ENCODE results near the gene VLDLR. TPM values are rescaled to one million over a fixed set of nuclear protein-coding genes. Genes with fewer than 3 reads are reported as not detected.

VLDLR gene
- total RNA-seq, 6 experiments from 2014 or later = 0.72 to 12.9 (median 3.5) TPM

DNA sequence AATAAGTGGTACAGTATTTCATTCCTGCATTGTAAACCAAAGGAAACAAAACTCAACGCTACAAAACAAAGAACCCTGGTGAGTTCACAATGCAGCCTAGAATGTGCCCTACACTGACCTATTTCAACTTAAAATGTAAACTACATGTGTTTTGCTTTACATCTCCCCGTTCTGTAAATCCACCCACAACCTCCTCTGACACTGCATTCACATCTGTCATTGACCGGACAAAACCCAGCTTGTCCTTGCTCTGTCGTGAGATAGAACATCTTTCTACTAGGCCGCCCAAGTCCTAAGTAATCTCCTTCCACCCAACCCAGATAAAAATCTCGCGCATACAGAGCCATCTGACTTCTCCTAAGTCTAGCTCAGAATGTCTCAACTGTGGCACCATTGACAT lies 6.1 kb upstream of the VLDLR start:
- intact Hi-C loops (cut with DNase I) = no loop called here
- H3K27ac ChIP-seq = no peak overlapping the region
- H3K4me3 ChIP-seq = no peak overlapping the region
- DNase-seq = no peak
- no peaks in the 10 kb centered on the region for H3K9me3 ChIP-seq
- no peak for TF ChIP-seq POLR2A (IDR thresholded peaks at IDR 0.05)
- TF ChIP-seq, protein P1, sequence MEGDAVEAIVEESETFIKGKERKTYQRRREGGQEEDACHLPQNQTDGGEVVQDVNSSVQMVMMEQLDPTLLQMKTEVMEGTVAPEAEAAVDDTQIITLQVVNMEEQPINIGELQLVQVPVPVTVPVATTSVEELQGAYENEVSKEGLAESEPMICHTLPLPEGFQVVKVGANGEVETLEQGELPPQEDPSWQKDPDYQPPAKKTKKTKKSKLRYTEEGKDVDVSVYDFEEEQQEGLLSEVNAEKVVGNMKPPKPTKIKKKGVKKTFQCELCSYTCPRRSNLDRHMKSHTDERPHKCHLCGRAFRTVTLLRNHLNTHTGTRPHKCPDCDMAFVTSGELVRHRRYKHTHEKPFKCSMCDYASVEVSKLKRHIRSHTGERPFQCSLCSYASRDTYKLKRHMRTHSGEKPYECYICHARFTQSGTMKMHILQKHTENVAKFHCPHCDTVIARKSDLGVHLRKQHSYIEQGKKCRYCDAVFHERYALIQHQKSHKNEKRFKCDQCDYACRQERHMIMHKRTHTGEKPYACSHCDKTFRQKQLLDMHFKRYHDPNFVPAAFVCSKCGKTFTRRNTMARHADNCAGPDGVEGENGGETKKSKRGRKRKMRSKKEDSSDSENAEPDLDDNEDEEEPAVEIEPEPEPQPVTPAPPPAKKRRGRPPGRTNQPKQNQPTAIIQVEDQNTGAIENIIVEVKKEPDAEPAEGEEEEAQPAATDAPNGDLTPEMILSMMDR (IDR thresholded peaks at IDR 0.05) = no peak
- H3K27me3 ChIP-seq = no peaks in the 10 kb centered on the region
- 78% methylated on average over 7 of the region's 7 CpGs for WGBS (ENCODE audit: insufficient coverage, low coverage, low lambda C conversion rate, missing lambda C conversion rate)
- no peaks in the 10 kb centered on the region for H3K36me3 ChIP-seq
- no peaks in the 10 kb centered on the region for H3K4me1 ChIP-seq
- no peak for ATAC-seq

DNA sequence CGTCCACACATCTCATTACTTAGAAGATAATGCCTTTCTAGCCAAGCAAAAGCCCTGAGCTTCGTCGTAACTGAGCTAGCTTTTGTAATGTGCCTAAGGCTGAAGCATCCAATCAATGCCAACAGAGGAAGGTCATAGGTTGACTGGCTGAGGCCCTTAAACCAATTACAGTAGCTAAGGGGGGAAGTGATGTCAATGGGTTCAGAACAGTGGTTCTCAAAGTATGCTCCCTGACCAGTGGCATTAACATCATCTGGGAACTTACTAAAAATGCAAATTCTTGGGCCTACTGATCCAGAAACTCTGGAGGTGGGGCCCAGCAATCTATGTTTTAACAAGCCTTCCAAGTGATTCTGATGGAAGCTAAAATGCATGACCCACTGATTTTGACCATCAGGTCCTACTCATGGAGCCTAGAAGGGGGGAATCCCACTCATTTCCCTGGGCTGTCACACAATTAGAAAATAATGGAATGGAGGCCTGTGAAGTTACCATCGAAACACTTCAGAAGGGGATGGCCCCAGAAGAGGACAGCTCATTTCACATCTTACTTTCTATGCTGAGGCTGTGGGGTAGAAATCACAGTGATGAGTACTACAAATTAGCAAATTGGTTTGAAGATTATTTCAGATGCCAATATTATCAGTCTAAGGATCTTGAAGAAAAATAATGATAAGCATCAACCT lies 4.8 kb upstream of the VLDLR start:
- Histone ChIP-seq H3K27ac (no peak overlapping the region), H3K9me3 (no peaks in the 10 kb centered on the region), H3K4me1 (no peaks in the 10 kb centered on the region), H3K4me3 (no peak overlapping the region), H3K27me3 (no peaks in the 10 kb centered on the region), H3K36me3 (no peaks in the 10 kb centered on the region)
- WGBS (ENCODE audit: insufficient coverage, low coverage, low lambda C conversion rate, missing lambda C conversion rate) = 76% methylated on average over 4 of the region's 4 CpGs
- ATAC-seq (no peak), DNase-seq (no peak)
- intact Hi-C loops (cut with DNase I) = no loop called here
- TF ChIP-seq, protein P1 (IDR thresholded peaks at IDR 0.05) = no peak
- TF ChIP-seq POLR2A (IDR thresholded peaks at IDR 0.05) = no peak

DNA sequence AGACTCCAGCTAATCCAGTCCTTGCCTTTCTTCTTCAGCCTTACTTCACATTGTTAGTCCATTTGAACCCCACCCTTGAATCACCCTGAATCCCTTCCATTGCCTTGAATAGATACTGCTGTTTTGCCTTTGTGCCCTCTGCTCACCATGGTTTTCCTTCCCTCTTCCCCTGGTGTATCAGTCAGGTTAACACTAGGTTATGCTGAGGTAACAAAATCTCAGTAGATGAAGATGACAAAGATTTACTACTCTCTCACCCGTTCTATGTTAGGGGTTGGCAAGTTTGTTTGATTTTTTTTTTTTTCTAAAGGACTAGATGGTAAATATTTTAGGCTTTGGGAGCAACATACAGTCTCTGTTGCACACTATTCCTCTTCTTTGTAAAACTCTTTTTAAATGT lies 3.3 kb upstream of the VLDLR start:
- no peak overlapping the region for H3K4me3 ChIP-seq
- TF ChIP-seq, protein P1 (IDR thresholded peaks at IDR 0.05) = no peak
- no peak for TF ChIP-seq POLR2A (IDR thresholded peaks at IDR 0.05)
- peaks cover 0 to 9% (median 0%) of the 10 kb centered on the region in 4 donors for H3K4me1 ChIP-seq
- H3K27me3 ChIP-seq = no peaks in the 10 kb centered on the region
- WGBS (ENCODE audit: insufficient coverage, low coverage, low lambda C conversion rate, missing lambda C conversion rate) = 100% methylated on average over 1 of the region's 1 CpG
- intact Hi-C loops (cut with DNase I) = no loop called here
- no peaks in the 10 kb centered on the region for H3K36me3 ChIP-seq
- DNase-seq = no peak
- no peak for ATAC-seq
- H3K9me3 ChIP-seq = no peaks in the 10 kb centered on the region
- H3K27ac ChIP-seq = no peak overlapping the region

DNA sequence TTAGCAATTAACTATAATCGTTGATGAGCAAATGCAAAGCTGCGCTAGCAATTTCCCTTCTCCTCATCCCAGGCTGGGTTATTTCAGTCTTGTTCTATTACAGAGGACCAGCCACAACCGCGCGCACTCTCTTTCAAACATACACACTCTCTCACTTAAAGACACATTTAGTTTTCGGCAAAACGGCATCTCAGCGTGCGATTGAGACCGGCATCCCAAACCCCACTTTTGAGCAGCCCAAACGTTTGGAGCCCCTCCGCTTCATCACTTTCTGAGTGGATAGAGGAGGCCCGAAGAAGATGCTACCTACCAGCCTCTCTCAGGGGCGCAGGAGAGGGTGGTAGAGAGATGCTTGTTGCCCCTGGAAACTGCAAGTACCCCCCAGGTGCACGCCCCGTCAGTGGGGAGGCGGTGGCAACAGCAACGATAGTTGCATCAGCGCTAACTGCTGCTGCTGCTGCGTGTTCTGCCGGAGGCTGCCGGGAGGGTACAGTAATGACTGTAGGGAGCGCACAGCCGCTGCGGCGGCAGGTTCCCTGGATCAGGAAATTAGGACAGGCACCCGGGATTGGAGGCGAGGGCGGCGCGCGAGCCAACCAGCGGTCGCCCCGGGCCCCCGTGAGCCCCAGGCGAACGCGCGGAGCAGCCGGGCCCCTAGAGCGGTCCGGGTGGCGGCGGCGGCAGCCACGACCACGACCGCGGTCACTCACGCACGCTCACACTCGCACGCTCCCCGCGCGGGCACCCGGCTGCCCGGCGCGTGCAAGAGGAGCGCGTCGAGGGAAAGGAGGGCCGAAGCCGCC lies 467 bp upstream of the VLDLR start:
- DNase-seq (peak; percentile 69 to 79 (median 72)), ATAC-seq (peak; percentile 66 to 73 (median 70))
- H3K4me1 ChIP-seq = peaks cover 0 to 17% (median 0%) of the 10 kb centered on the region in 4 donors
- H3K27me3 ChIP-seq = no peaks in the 10 kb centered on the region
- H3K27ac ChIP-seq = no peak overlapping the region
- WGBS (ENCODE audit: insufficient coverage, low coverage, low lambda C conversion rate, missing lambda C conversion rate) = 20% methylated on average over 14 of the region's 66 CpGs
- intact Hi-C loops (cut with DNase I) = no loop called here
- no peaks in the 10 kb centered on the region for H3K9me3 ChIP-seq
- no peak for TF ChIP-seq POLR2A (IDR thresholded peaks at IDR 0.05)
- TF ChIP-seq, protein P1 (IDR thresholded peaks at IDR 0.05) = peak in 2 of 4 donors; percentile 10 to 12
- no peaks in the 10 kb centered on the region for H3K36me3 ChIP-seq
- H3K4me3 ChIP-seq = peak overlapping the region; percentile 47 to 60 (median 48)
